ENCODE data around the gene ADCY5.

Gene ADCY5

DNA sequence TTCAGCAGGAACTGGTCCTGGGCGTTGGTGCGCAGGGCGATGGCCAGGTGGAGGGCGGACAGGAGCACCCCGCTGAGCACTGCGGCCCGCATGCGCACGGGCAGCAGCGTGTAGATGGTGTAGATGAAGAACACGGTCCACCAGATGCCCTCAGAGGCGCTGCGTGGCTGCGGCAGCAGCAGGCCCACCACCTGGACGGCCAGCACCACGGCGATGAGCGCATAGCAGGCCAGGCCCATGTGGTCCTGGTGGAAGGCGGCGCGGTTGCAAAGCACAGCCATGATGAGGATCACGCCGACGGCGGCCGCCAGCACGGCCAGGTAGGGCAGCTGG, 1.5 kb downstream of the ADCY5 start:
- ATAC-seq (ENCODE audit: low read depth): no peak
- Histone ChIP-seq H3K27me3 (ENCODE audit: insufficient read depth, poor library complexity, severe bottlenecking) (peaks cover 59% of the 10 kb centered on the region), H3K4me3 (ENCODE audit: severe bottlenecking) (no peak overlapping the region)

GRCh38 chr3:123446610-123447109, 2.2 kb downstream of the ADCY5 start:
- H3K4me1 ChIP-seq (ENCODE audit: insufficient read depth, poor library complexity, severe bottlenecking): no peaks in the 10 kb centered on the region
- DNase-seq (ENCODE audit: low spot score) (no peak), ATAC-seq (ENCODE audit: low read depth) (no peak)
- no peak overlapping the region for H3K4me3 ChIP-seq (ENCODE audit: severe bottlenecking)
- TF ChIP-seq, protein P1, sequence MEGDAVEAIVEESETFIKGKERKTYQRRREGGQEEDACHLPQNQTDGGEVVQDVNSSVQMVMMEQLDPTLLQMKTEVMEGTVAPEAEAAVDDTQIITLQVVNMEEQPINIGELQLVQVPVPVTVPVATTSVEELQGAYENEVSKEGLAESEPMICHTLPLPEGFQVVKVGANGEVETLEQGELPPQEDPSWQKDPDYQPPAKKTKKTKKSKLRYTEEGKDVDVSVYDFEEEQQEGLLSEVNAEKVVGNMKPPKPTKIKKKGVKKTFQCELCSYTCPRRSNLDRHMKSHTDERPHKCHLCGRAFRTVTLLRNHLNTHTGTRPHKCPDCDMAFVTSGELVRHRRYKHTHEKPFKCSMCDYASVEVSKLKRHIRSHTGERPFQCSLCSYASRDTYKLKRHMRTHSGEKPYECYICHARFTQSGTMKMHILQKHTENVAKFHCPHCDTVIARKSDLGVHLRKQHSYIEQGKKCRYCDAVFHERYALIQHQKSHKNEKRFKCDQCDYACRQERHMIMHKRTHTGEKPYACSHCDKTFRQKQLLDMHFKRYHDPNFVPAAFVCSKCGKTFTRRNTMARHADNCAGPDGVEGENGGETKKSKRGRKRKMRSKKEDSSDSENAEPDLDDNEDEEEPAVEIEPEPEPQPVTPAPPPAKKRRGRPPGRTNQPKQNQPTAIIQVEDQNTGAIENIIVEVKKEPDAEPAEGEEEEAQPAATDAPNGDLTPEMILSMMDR (IDR thresholded peaks at IDR 0.05; ENCODE audit: poor library complexity, severe bottlenecking): no peak
- H3K36me3 ChIP-seq (ENCODE audit: low read depth): no peaks in the 10 kb centered on the region
- H3K9me3 ChIP-seq (ENCODE audit: severe bottlenecking): no peaks in the 10 kb centered on the region
- no peak overlapping the region for H3K27ac ChIP-seq (ENCODE audit: poor library complexity, severe bottlenecking)
- peaks cover 59% of the 10 kb centered on the region for H3K27me3 ChIP-seq (ENCODE audit: insufficient read depth, poor library complexity, severe bottlenecking)

More for the DNA sequence above, 1.5 kb downstream of the ADCY5 start:
- TF ChIP-seq, protein P1 (IDR thresholded peaks at IDR 0.05; ENCODE audit: poor library complexity, severe bottlenecking): no peak
- Histone ChIP-seq H3K4me1 (ENCODE audit: insufficient read depth, poor library complexity, severe bottlenecking) (no peaks in the 10 kb centered on the region), H3K9me3 (ENCODE audit: severe bottlenecking) (no peaks in the 10 kb centered on the region), H3K27ac (ENCODE audit: poor library complexity, severe bottlenecking) (no peak overlapping the region), H3K36me3 (ENCODE audit: low read depth) (no peaks in the 10 kb centered on the region)
- no peak for DNase-seq (ENCODE audit: low spot score)

DNA sequence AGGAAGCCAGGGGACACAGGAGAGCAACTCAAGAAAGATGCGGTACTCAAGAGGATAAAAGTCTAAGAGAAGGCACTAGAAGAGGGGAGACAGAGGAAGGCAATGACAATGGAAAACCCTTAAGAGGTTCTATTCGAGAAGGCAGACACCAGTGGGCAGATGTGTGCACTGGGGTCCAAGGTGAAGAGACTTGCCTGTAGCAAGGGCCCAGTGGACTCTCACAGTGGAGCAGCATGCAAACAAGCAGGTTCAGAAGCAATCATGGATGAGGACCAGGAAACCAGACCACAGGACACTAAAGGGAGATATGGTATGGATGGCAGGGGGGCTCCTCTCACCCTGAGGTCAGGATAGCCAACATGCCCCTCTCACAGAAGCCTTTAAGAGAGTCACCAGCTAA, 2.7 kb downstream of the ADCY5 start:
- no peaks in the 10 kb centered on the region for H3K9me3 ChIP-seq (ENCODE audit: severe bottlenecking)
- H3K27me3 ChIP-seq (ENCODE audit: insufficient read depth, poor library complexity, severe bottlenecking): peaks cover 54% of the 10 kb centered on the region
- no peaks in the 10 kb centered on the region for H3K4me1 ChIP-seq (ENCODE audit: insufficient read depth, poor library complexity, severe bottlenecking)
- H3K4me3 ChIP-seq (ENCODE audit: severe bottlenecking): no peak overlapping the region
- H3K27ac ChIP-seq (ENCODE audit: poor library complexity, severe bottlenecking): no peak overlapping the region
- no peak for DNase-seq (ENCODE audit: low spot score)
- no peaks in the 10 kb centered on the region for H3K36me3 ChIP-seq (ENCODE audit: low read depth)
- TF ChIP-seq, protein P1 (IDR thresholded peaks at IDR 0.05; ENCODE audit: poor library complexity, severe bottlenecking): no peak
- no peak for ATAC-seq (ENCODE audit: low read depth)

DNA sequence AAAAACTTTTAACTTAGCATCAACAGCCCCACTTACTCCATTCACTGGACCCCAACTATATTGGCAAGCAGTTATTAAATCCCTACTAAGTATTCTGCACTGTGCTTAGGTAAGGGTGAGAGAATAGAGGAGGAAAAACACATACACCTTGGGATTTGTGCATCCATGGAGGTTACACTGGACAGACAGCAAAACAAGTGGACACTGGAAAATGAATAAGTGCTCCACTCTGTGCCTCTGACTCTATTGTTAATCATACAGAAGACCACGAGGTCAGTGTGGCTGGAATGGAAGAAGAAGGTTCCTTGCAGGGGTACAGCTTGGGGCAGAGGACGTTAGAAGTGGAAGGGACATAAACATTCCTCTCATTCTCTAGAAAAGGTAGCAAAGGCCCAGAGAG, 3.2 kb downstream of the ADCY5 start:
- peaks cover 49% of the 10 kb centered on the region for H3K27me3 ChIP-seq (ENCODE audit: insufficient read depth, poor library complexity, severe bottlenecking)
- no peaks in the 10 kb centered on the region for H3K36me3 ChIP-seq (ENCODE audit: low read depth)
- DNase-seq (ENCODE audit: low spot score): no peak
- no peak for ATAC-seq (ENCODE audit: low read depth)
- H3K9me3 ChIP-seq (ENCODE audit: severe bottlenecking): no peaks in the 10 kb centered on the region
- H3K4me1 ChIP-seq (ENCODE audit: insufficient read depth, poor library complexity, severe bottlenecking): no peaks in the 10 kb centered on the region
- no peak overlapping the region for H3K4me3 ChIP-seq (ENCODE audit: severe bottlenecking)
- TF ChIP-seq, protein P1 (IDR thresholded peaks at IDR 0.05; ENCODE audit: poor library complexity, severe bottlenecking): no peak
- no peak overlapping the region for H3K27ac ChIP-seq (ENCODE audit: poor library complexity, severe bottlenecking)

- H3K9me3 ChIP-seq (ENCODE audit: severe bottlenecking): no peaks in the 10 kb centered on the region
- no peaks in the 10 kb centered on the region for H3K36me3 ChIP-seq (ENCODE audit: low read depth)
- H3K27me3 ChIP-seq (ENCODE audit: insufficient read depth, poor library complexity, severe bottlenecking): peaks cover 40% of the 10 kb centered on the region
- H3K27ac ChIP-seq (ENCODE audit: poor library complexity, severe bottlenecking): no peak overlapping the region
- ATAC-seq (ENCODE audit: low read depth) (no peak), DNase-seq (ENCODE audit: low spot score) (no peak)
- no peak overlapping the region for H3K4me3 ChIP-seq (ENCODE audit: severe bottlenecking)
- TF ChIP-seq, protein P1 (IDR thresholded peaks at IDR 0.05; ENCODE audit: poor library complexity, severe bottlenecking): no peak
- H3K4me1 ChIP-seq (ENCODE audit: insufficient read depth, poor library complexity, severe bottlenecking): no peaks in the 10 kb centered on the region
Measured at GRCh38 chr3:123444744-123445143, 4.1 kb downstream of the ADCY5 start.
